CD4-positive, alpha-beta T cell treated with Interleukin-4 for 1 hour (primary cell): ENCODE results near the gene ACTR1B.
"Not testable (repeated sequence)": the region's sequence is repeated elsewhere in the genome, so short reads cannot be mapped to it uniquely, and the experiment has no call there.

Experiments used
- DNase-seq, 2 donors: peaks; one replicate each; pipeline ENCODE4 v3.0.0-alpha.2; 2020 to 2022

ACTR1B gene

DNA sequence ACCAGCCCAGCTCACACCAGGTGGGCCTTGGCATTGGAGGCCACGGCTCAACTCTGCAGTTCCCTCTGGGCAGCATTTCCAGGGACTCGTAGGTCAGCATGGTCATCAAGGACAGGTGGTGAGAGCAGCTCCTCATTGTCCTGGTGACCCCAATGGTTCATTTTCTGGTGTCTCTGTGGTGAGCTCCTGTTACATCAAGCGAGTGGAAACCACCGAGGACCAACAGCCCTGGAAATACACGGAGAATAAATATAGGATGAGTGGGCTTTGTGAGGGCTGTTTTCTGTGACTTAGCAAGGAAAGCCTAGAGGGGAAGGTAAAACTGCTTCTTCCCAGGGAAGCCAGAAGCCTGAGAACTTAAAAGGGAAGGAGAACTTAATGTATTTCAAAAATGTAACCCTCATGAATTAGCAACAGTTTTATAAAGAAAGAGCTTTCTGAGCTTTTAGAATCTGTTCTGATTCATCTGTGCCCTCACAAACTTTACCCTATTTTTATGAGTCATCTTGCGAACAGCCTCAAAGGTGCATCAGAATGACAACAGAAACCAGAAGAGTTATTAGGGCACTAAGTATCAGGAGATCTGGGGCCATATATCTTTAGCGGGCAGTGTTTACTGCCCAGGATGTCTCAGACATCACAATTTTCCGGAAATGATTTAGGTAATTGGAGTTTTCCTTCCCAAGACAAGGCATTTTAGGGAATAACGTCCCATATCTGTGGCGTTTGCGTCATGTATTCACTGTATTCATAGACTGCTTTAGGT is 24.4 kb upstream of the ACTR1B start:
- DNase-seq, result no peak

DNA sequence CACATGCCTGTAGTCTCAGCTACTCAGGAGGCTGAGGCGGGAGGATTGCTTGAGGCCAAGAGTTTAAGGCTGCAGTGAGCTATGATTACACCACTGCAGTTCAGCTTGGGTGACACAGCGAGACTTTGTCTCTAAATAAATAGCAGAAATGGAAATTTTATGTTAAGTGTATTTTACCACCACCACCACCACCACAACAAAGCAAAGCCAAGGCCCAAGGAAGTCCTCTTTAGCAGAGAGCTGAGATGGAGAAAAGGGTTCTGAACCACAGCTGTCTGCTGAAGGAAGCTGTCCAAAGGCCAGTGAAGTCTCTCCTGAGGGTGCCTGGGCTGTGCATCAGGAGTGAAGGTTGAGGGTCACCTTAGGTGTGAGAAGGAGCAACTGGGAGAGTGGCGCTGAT is 23.4 kb upstream of the ACTR1B start:
- DNase-seq, result not testable (repeated sequence)

DNA sequence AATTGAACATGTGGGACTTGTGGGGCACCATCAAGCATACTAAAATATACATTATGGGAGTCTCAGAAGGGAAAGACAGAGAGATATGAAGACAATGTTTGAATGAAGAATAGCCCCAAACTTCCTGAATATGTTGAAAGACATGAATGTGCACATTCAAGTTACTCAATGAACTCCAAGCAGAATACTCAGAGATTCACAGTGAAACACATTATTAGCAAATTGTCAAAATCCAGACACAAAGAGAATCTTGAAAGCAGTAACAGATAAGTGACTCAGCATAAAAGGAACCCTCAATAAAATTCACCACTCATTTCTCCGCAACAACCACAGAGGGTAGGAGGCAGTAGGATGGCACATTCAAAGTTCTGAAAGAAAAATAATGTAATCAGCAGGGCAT is 14.5 kb upstream of the ACTR1B start:
- DNase-seq, result no peak

DNA sequence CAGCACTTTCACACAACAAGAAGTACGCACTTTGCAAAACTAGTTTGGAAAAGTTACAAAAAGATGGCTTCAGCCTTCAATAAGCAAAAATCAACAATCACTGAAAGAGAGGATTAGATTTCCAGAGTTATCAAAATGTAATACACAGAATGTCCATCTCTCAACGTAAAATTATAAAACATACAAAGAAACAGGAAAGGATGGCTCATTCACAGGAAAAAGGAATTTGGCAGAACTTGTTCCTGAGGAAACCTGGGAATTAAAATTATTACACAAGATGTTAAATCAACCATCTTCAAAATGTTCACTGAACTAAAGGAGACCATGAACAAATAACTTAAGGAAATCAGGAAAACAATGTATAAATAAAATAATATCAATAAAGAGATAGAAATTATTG is 13.6 kb upstream of the ACTR1B start:
- no peak for DNase-seq

DNA sequence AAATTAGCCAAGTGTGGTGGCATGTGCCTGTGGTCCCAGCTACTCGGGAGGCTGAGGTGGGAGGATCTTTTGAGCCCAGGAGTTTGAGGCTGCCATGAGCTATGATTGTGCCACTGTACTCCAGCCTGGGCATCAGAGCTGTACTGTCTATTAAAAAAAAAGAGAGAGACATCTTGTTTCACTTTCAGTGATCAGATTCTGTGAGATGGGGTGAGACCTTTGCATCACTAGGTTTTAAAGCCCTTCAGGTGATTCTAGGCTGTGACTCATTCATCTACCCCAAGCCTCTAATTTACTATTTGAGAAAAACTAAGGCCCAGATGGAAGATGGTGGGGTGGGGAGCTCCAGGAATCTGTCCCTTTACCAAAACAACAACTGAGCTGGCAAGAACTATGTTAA is 12.8 kb upstream of the ACTR1B start:
- DNase-seq, result no peak

DNA sequence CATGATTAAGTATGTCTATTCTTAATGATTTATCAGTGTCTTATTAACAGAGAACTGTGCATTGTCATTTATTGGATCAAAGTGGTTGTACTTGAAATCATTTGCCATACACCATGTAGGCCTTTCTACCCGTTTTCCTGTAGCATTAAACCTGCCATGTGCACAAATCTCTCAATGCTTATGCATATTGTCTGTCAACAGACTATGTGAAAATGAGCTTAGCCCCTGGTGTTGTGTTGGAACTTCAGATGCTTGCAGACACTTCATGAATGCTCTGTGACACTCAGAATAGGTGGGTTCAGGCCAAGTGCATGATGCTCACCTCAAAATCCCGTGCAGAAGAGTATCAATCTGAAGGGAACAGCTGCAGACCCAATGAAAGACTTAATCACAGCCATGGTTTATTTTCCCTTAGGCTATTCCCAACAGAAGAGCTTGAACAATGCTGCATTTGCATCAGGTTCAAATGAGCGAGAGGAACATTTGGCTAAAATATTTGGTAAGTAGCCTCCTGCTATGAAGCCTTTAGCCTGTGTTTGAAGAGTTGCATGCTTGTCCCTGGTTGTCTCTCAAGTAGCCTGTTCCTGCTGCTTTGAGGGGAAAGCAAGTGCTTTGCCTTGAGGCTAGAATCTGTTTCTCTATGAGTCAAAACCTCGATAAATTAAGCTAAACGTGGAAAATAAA is 11.7 kb upstream of the ACTR1B start:
- no peak for DNase-seq

DNA sequence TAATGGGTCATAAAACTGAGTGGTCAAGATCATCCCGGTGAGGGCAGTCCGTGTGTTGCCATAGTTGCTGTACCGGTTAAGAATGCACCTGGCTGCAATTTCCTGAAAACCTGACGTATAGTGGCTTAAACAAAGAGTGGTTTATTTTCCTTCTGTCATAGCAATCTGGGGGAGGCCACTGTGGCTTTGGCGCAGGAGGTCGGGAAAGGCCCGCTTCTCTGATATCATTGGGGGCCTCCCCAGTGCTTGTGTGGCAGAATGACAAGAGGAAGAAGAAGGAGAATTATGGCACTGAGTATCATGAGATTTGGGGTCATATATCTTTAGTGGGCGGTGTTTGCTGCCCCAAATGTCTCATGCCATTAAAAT is 10.1 kb upstream of the ACTR1B start:
- DNase-seq, result no peak

DNA sequence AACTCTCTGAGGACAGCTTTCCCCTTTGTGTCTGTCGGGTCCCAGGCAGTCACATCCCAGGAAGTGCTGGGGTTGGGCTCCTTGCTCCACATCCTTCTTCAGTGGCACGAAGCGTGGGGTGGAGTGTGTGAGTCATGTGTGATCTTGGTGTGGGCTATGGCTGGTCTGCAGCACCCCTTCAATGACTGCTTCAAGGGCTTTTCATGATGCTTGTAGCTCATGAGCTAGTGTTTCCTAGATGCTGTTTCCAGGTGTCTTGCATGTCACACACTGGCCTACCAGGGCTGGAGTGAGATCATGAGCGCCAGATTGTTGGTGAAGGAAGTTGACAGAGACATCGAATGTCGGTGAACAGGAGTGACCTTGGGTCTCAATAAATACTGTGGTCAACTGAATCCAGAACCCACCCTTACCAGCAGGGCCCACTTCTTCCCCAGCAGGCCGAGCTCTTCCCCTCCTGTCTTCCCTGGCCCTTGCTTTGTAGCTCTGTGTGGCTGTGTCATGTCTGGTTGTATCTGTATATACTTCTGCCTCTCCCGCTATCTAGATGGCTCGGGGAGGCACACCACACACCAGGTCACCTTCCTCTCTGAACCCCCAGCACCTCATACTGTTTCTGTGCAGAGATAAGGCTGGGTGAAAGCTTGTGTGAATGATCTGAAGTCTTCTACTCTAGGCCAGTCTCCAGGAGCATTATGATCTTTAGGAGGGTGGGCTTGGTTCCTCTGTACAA is 9.5 kb upstream of the ACTR1B start:
- no peak for DNase-seq

DNA sequence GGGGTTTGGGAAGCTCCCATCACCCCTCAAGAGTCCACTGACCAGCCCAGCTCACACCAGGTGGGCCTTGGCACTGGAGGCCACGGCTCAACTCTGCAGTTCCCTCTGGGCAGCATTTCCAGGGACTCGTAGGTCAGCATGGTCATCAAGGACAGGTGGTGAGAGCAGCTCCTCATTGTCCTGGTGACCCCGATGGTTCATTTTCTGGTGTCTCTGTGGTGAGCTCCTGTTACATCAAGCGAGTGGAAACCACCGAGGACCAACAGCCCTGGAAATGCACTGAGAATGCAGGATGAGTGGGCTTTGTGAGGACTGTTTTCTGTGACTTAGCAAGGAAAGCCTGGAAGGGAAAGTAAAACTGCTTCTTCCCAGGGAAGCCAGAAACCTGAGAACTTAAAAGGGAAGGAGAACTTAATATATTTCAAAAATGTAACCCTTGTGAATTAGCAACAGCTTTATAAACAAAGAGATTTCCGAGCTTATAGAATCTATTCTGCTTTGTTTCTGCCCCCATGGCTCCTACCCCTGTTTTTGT is 8.8 kb upstream of the ACTR1B start:
- DNase-seq, result not testable (repeated sequence)

DNA sequence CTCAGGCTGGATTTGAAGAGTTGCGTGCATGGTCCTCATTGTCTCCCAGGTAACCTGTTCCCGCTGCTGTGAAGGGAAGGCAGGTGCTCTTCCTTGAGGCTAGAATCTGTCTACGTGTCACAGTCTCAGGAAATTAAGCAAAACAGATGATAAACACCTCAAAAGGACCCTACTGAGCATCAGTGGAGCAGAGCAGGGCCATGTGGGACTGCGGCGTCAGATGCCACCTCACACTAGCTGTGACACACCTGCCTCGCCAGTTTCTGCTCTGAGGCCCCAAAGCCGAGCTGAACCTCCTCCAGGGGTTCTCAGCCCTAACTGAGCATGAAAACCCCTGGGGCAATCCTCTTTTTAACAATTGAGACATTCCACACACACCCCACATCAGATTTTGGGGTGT is 7.7 kb upstream of the ACTR1B start:
- DNase-seq, result no peak

DNA sequence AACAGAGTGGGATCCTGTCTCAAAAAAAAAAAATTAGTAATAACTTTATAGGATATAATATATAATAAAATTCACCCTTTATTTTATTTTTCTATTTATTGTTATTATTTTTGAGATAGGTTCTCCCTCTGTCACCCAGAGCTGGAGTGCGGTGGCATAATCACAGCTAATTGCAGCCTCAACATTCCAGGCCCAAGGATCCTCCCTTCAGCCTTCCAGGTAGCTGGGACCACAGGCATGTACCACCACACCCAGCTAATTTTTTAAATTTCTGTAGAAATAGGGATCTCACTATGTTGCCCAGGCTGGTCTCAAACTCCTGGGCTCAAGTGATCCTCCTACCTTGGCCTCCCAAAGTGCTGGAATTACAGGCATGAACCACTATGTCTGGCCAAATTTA is 6.6 kb upstream of the ACTR1B start:
- DNase-seq, result no peak

DNA sequence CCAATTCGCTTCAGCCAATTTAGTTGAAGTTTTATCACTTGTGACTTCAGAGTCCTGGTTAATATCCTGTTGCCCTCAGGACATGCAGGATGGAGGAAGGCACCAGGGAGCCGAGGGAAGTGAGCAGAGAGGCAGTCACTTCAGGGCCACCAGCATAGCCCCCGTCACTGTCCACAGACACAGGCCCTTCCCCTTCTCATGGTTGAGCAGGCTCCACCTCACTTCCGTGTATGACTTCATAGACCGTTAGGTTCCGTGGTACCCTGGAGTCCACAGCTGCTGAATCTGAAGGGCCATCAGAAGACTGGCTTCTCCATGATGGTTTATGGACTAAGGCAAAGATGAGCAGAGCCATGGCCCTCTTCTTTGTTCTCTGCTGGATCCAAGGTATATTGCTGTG is 5.6 kb upstream of the ACTR1B start, which contains the start of gene C2orf92:
Gene C2orf92 (plus strand): TSS at position 266 of the 400 bp plus-strand sequence. CDS start 76 bp downstream, at position 342.
- no peak for DNase-seq

DNA sequence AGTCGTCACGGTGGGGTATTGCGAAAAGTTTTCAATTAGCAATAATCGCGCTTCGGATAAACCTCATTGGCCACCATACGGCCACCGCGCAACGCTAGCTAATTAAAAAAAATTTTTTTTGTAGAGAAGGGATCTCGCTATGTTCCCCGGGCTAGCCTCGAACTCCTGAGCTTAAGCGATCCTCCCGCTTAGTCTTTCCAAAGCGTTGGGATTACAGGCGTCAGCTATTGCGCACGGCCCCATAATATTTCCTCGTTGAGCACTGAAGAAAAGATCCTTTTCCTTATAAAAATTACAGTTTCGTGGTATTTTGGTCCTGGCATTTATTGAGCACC is 759 bp upstream of the ACTR1B start:
- DNase-seq, result no peak

DNA sequence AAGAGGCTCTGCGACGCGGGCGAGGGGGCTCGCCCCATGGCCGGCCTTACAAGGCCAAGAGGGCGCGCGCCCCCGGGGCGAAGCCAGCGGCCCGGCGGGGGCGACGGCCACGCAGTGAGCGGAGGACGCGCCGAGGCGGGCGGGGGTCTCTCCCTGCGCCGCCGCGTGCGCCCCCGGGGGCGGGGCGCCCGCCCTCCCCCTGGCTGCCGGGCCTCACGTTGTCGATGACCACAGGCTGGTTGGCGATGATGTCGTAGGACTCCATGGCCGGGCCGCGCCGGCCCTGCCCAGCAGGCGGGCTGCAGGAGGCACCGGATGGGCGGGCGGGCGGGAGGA is 250 bp downstream of the ACTR1B start:
- no peak for DNase-seq

DNA sequence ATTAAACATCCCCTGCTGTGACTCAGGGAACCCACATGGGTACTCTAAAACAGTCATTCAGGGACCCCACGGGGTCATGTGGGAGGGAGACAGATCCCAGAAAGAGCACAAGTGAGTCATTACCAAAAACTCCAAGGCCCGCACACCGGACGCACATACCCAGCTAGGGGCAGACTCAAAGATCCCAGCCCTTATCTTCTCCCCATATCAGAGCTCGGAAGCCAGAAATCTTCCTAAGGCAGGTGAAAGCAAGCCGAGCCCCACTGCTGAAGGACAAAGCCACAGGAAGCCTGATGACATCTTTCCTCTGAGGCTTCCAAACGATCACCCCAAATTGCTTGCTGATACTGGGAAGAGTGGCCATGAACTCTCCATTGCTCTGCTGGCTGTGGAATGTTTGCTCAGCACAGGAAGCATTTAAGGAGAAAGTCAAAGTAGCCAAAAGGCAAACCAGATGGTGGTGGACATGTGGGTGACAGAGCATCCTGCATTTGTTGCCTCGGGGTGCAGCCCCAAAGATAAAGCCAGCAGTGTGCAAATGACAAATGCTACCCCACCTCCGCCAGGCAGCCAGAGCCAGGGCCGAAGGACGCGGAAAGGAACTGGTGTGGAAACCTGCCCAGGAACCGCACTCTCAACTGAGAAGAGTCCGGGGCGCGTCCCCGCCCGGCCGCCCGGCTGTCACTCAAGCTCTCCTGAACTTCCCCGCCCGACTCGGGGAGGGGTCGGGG is 784 bp downstream of the ACTR1B start:
- DNase-seq, result peak; percentile 64 to 66

DNA sequence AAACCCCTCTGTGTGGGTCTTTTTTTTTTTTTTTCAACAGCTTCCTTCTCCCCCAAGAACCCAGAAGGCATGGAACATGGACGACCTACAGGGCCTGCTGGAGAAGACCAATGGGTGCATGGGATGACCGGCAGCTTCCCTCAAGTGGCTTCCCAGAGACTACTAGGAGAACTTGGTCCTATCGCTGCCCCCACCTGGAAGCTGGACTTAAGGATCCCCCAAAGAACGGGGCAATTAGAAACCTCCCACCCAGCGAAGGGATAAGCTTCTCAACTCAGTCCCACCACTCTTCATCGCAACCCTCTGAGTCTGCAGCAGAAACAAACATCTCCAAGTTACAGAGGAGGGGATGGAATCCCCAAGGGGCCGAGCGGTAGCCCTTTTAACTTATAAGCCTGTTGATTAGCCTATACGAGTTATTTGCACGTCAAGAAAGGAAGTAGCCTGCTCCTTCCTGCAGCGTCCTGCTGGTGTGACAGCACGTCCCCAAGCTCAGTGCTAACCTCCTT is 1.4 kb downstream of the ACTR1B start:
- DNase-seq, result no peak

DNA sequence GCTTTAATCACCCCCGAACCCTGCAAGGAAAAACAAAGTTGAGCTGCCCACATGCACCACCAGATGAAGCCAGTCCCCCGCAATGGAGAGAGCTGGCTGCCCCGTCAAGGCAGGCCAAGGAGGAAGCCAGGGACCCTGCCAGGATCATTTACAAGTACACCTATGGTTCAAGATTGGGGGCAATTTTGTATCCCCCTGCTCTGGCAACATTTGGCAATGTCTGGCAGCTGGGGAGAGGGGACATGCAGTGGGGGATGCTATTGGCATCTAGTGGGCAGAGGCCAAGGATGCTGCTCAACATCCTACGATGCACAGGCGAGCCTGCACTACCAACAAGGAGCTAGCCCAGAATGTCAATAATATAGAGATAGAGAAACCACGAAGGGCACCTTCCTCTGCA is 1.9 kb downstream of the ACTR1B start:
- DNase-seq, result no peak

DNA sequence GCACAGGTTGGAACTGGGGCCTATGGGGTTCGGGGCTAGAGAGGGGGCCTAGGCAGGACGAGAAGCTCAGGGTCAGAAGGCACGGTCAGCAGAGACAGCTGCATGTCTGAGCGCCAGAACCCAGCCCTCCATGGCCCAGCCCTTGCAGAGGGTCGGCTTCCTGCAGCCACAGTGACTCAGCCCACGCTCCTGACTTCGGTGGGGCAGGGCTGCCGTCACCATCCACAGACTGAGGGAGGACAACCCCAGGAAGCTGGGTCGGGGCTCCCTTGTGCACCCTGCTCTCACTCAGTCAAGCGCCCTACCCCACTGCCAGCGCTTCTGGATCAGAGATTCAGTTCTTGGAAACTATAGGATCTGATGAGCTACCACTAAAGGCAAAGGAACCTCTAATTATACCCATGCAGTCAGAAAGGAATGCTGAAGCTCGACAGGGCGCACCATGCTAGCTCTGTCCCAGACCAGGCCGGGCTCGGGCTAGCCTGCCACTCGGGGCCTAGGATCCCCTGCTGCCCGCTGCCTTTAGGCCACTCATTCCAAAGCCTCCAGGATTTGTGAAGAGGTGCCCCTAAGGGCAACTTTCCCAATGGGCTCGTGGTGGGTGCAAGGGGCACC is 3.0 kb downstream of the ACTR1B start:
- DNase-seq, result no peak

DNA sequence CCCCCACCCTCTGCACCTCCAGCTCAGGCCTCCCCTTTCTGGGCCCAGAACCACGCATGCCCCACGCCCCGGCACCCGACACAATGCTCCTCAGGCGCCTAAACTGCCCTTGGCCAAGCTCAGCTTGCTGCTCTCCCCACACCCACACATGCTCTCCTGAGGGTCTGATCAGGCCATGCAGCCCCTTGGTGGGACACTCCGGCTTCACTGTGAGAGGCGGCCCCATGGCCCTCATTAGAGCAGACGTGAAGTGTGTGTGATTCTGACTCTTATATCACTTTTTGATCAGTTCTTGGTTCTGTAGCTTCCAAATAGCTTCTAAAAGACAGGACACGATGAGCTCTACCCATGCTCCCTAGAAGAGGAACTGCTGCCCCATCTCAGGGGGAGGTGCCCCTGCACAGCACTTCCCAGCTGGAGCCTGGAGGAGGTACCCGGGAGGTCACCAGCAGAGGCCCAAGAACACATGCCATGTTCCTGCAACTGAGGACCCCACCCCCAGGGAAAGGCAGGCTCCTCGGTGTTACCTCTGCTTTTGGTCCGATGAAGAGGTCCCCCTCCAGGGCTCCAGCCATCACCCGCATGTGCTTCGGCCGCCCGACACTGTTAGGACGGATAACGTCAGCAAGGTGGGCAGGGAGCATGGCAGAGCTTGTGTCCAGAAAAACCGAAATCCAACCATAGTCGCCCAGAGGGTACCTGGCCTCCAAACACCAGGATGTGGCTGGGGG is 3.6 kb downstream of the ACTR1B start:
- DNase-seq, result no peak

DNA sequence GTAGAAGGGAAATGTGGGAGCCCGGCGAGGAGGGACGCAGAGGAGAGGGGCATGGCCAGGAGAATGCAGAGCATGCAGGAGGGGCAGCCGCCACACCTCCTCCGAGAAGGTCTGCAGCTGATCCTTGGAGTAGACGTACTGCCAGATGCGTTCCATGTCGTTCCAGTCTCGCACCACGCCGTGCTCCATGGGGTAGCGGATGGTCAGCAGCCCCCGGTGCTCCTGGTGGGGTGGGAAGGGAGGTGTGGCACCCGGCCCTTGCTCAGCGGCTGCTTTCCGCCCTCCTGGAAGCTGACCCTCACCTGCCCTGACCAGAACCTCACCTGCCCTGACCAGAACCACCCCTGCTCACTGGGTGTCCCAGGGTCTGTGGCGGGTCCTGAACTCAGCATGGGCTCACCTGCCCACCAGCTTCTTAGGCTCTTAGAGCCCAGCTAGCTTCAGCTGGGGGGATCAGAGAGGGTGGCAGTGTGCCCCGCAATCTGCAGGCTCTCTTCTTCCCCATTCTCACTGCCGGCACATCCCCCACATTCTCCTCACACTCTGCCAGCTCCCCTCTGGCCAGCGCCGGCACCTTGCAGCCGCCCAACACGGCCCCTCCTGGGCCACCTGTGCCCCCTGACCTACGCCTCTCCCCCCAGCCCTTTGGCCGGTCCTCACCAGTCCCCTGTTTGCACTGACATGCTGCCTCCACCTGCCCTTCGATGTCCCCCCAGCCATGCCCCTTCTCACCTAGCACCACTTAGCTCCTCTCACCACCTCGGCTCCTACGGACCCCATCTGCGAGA is 4.4 kb downstream of the ACTR1B start:
- no peak for DNase-seq

DNA sequence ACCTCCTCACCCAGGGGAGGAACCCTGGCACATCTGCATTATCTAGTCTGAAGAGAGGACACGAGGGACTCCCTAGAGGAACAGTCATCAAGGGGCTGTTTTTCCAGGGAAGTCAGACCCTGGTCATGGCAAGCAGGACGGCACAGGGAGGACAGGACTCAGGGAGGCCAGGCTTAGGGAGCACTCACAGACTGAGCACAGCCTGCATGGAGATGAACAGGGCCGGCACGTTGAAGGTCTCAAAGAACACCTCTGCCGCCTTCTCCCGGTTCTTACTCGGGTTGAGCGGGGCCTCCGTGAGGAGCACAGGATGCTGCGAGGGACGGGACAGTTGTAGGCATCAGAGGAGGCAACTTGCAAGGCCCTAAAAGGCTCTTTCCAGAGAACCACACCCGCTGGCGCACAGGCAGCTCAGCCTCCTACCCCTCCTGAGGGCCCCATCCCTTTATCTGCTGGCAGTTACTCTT is 5.1 kb downstream of the ACTR1B start:
- no peak for DNase-seq
